ENCODE results near the gene TBKBP1. TPM values are rescaled to one million over a fixed set of nuclear protein-coding genes. Genes with fewer than 3 reads are reported as not detected.

TBKBP1 gene
- total and polyA plus RNA-seq, 4 donors: 0.25 to 2.0 (median 1.5) TPM

DNA sequence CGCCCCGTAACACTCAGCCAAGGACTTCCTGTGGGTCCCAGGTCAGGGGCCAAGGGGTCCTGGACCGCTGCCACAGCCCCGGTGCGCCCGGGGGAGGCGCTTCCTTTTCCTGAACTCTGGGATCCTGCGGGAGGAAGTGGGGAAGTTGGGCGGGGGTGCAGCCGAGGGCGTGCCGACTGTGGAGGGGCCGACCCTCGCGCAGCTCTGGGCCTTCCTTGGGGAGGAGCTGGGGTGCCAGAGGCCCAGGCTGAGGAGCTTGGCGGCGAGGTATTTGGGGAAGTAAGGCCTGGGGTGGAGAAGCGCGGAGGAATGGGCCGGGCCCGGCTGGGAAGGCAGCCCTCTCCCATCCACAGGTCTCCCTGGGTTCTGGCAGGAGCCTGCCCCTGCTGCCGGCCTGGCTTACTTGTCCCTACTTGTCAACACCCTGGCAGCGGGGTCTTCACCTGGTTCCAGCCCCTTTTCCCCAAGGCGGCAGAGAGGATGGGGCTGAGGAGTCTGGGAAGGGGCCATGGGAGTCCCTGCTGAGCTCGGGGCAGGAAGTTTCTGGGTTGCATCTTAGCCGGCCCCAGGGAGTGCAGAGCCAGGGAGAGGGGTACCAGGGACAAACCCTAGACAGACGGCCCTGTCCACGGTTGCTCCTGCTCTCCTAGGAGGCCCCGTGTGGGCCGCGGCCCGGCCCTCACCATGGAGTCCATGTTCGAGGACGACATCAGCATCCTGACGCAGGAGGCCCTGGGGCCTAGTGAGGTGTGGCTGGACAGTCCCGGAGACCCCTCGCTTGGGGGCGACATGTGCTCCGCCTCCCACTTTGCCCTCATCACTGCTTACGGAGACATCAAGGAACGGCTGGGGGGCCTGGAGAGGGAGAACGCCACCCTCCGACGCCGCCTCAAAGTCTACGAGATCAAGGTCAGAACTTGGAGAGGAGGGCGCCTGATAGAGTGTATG is 1.7 kb downstream of the TBKBP1 start:
- TF ChIP-seq NR2F2 (IDR thresholded peaks at IDR 0.05) (peak; percentile 81), JUND (IDR thresholded peaks at IDR 0.05) (no peak)
- WGBS: 69% methylated on average over 47 of the region's 47 CpGs
- peak overlapping the region; percentile 69 for H3K27ac ChIP-seq (ENCODE audit: low read depth in 1 of 2, low read length in 2 of 2)
- no peaks in the 10 kb centered on the region for H3K36me3 ChIP-seq (ENCODE audit: control insufficient read depth in 4 of 4, insufficient read depth in 3 of 4, low read depth in 1 of 4, low read length in 3 of 4)
- DNase-seq (ENCODE audit: low spot score): no peak
- peak overlapping the region in 2 of 3 donors; percentile 32 to 79 for H3K4me3 ChIP-seq (ENCODE audit: low read depth in 1 of 3, low read length in 3 of 3)
- H3K27me3 ChIP-seq (ENCODE audit: control insufficient read depth in 4 of 4, insufficient read depth in 4 of 4, low read length in 3 of 4): no peaks in the 10 kb centered on the region
- peaks cover 2 to 21% (median 11%) of the 10 kb centered on the region in 4 donors for H3K4me1 ChIP-seq (ENCODE audit: control insufficient read depth in 4 of 4, insufficient read depth in 4 of 4, low read length in 3 of 4)
- H3K9me3 ChIP-seq (ENCODE audit: control insufficient read depth in 4 of 4, low read length in 3 of 4): no peaks in the 10 kb centered on the region
- peak overlapping the region in 1 of 2 donors; percentile 7 for H3K9ac ChIP-seq (ENCODE audit: low read depth in 1 of 2, low read length in 2 of 2)

DNA sequence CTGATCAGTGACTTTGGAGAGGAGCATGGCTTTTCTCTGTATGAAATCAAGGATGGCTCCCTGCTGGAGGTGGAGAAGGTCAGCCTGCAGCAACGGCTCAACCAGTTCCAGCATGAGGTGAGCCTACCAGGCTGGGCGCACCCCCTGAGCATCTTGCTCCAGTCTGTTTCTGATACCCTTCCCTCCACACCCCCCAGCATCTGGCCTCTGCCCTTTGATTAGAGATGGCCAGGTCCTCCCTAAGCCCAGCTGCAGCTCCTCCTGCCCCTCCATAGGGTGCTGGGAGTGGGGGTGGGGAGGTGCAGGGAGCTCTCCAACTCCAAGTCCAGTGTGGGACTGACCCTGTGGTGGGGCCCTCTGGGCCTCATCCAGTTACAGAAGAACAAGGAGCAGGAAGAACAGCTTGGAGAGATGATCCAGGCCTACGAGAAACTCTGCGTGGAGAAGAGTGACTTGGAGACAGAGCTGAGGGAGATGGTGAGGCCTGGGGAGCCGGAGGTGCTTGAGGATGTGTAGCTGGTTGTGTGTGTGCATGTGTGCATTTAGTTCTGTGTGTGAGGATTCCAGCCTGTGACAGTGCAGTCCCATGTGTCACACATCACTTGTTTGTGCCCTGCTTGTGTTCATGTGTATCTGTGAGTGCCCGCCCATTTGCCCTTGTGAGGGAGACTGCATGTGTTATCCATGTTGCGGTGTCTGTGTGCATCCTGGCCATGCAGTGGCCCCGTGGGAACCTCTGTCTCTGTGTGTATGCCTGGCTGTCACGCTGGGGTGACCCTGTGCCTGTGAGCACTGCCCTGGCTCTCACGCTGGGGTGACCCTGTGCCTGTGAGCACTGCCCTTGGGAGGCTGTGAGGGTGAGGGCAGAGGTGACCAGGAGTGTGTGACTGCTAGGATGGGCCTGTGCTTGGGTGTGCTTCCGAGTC is 3.0 kb downstream of the TBKBP1 start:
- Histone ChIP-seq H3K27ac (ENCODE audit: low read depth in 1 of 2, low read length in 2 of 2) (no peak overlapping the region), H3K36me3 (ENCODE audit: control insufficient read depth in 4 of 4, insufficient read depth in 3 of 4, low read depth in 1 of 4, low read length in 3 of 4) (no peaks in the 10 kb centered on the region), H3K4me1 (ENCODE audit: control insufficient read depth in 4 of 4, insufficient read depth in 4 of 4, low read length in 3 of 4) (peaks cover 2 to 21% (median 11%) of the 10 kb centered on the region in 4 donors), H3K9me3 (ENCODE audit: control insufficient read depth in 4 of 4, low read length in 3 of 4) (no peaks in the 10 kb centered on the region), H3K9ac (ENCODE audit: low read depth in 1 of 2, low read length in 2 of 2) (no peak overlapping the region), H3K4me3 (ENCODE audit: low read depth in 1 of 3, low read length in 3 of 3) (no peak overlapping the region), H3K27me3 (ENCODE audit: control insufficient read depth in 4 of 4, insufficient read depth in 4 of 4, low read length in 3 of 4) (no peaks in the 10 kb centered on the region)
- no peak for TF ChIP-seq HNF4A (conservative IDR thresholded peaks at IDR 0.05)
- no peak for TF ChIP-seq FOXA2 (IDR thresholded peaks at IDR 0.05)
- TF ChIP-seq EGR1 (IDR thresholded peaks at IDR 0.05; ENCODE audit: low read depth in 2 of 2): no peak
- TF ChIP-seq RAD21 (IDR thresholded peaks at IDR 0.05): no peak
- TF ChIP-seq JUND (IDR thresholded peaks at IDR 0.05): no peak
- TF ChIP-seq, protein P1, sequence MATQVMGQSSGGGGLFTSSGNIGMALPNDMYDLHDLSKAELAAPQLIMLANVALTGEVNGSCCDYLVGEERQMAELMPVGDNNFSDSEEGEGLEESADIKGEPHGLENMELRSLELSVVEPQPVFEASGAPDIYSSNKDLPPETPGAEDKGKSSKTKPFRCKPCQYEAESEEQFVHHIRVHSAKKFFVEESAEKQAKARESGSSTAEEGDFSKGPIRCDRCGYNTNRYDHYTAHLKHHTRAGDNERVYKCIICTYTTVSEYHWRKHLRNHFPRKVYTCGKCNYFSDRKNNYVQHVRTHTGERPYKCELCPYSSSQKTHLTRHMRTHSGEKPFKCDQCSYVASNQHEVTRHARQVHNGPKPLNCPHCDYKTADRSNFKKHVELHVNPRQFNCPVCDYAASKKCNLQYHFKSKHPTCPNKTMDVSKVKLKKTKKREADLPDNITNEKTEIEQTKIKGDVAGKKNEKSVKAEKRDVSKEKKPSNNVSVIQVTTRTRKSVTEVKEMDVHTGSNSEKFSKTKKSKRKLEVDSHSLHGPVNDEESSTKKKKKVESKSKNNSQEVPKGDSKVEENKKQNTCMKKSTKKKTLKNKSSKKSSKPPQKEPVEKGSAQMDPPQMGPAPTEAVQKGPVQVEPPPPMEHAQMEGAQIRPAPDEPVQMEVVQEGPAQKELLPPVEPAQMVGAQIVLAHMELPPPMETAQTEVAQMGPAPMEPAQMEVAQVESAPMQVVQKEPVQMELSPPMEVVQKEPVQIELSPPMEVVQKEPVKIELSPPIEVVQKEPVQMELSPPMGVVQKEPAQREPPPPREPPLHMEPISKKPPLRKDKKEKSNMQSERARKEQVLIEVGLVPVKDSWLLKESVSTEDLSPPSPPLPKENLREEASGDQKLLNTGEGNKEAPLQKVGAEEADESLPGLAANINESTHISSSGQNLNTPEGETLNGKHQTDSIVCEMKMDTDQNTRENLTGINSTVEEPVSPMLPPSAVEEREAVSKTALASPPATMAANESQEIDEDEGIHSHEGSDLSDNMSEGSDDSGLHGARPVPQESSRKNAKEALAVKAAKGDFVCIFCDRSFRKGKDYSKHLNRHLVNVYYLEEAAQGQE (IDR thresholded peaks at IDR 0.05): no peak
- no peak for TF ChIP-seq YY1 (IDR thresholded peaks at IDR 0.05)
- TF ChIP-seq GABPA (IDR thresholded peaks at IDR 0.05 in 1 of 2, conservative IDR thresholded peaks at IDR 0.05 in 1 of 2): no peak
- TF ChIP-seq FOXA1 (IDR thresholded peaks at IDR 0.05): no peak
- no peak for TF ChIP-seq NR2F2 (IDR thresholded peaks at IDR 0.05)
- TF ChIP-seq RXRA (IDR thresholded peaks at IDR 0.05): no peak
- no peak for TF ChIP-seq TAF1 (conservative IDR thresholded peaks at IDR 0.05)
- TF ChIP-seq, protein P2, sequence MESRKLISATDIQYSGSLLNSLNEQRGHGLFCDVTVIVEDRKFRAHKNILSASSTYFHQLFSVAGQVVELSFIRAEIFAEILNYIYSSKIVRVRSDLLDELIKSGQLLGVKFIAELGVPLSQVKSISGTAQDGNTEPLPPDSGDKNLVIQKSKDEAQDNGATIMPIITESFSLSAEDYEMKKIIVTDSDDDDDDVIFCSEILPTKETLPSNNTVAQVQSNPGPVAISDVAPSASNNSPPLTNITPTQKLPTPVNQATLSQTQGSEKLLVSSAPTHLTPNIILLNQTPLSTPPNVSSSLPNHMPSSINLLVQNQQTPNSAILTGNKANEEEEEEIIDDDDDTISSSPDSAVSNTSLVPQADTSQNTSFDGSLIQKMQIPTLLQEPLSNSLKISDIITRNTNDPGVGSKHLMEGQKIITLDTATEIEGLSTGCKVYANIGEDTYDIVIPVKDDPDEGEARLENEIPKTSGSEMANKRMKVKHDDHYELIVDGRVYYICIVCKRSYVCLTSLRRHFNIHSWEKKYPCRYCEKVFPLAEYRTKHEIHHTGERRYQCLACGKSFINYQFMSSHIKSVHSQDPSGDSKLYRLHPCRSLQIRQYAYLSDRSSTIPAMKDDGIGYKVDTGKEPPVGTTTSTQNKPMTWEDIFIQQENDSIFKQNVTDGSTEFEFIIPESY (IDR thresholded peaks at IDR 0.05): no peak
- no peak for TF ChIP-seq SP1 (IDR thresholded peaks at IDR 0.05)
- TF ChIP-seq, protein P3, sequence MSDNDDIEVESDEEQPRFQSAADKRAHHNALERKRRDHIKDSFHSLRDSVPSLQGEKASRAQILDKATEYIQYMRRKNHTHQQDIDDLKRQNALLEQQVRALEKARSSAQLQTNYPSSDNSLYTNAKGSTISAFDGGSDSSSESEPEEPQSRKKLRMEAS (IDR thresholded peaks at IDR 0.05): no peak
- TF ChIP-seq, protein P4, sequence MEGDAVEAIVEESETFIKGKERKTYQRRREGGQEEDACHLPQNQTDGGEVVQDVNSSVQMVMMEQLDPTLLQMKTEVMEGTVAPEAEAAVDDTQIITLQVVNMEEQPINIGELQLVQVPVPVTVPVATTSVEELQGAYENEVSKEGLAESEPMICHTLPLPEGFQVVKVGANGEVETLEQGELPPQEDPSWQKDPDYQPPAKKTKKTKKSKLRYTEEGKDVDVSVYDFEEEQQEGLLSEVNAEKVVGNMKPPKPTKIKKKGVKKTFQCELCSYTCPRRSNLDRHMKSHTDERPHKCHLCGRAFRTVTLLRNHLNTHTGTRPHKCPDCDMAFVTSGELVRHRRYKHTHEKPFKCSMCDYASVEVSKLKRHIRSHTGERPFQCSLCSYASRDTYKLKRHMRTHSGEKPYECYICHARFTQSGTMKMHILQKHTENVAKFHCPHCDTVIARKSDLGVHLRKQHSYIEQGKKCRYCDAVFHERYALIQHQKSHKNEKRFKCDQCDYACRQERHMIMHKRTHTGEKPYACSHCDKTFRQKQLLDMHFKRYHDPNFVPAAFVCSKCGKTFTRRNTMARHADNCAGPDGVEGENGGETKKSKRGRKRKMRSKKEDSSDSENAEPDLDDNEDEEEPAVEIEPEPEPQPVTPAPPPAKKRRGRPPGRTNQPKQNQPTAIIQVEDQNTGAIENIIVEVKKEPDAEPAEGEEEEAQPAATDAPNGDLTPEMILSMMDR (IDR thresholded peaks at IDR 0.05; ENCODE audit: low read depth, low read length, missing input control): no peak
- TF ChIP-seq, protein P5, sequence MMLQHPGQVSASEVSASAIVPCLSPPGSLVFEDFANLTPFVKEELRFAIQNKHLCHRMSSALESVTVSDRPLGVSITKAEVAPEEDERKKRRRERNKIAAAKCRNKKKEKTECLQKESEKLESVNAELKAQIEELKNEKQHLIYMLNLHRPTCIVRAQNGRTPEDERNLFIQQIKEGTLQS (IDR thresholded peaks at IDR 0.05): no peak
- no peak for TF ChIP-seq HNF4G (IDR thresholded peaks at IDR 0.05)
- no peak for DNase-seq (ENCODE audit: low spot score)
- WGBS: 85% methylated on average over 11 of the region's 11 CpGs
